Liver (tissue), 9 donors: ENCODE measurements around the gene TGM6. TPM values are rescaled to one million over a fixed set of nuclear protein-coding genes. Genes with fewer than 3 reads are reported as not detected.

Experiments used
- DNase-seq: peaks from one replicate; pipeline ENCODE4 v3.0.0-alpha.2; 2017; ENCODE audit warnings: low spot score
- H3K27ac ChIP-seq, 2 donors: one replicate each; pipeline ENCODE4 v1.7.0; 2013; ENCODE audit warnings: inconsistent platforms in 2 of 2, low read length in 2 of 2, control low read depth in 1 of 2, low read depth in 1 of 2, mild to moderate bottlenecking in 1 of 2
- H3K27me3 ChIP-seq, 4 donors: one replicate each; pipeline versions ENCODE4 v1.6.1 to v1.7.0; 2013; ENCODE audit warnings: low read length in 3 of 4, inconsistent platforms in 1 of 4, mild to moderate bottlenecking in 1 of 4, moderate library complexity in 1 of 4; ENCODE audit not compliant: control insufficient read depth in 4 of 4, insufficient read depth in 4 of 4
- H3K36me3 ChIP-seq, 4 donors: one replicate each; pipeline versions ENCODE4 v1.6.1 to v1.7.0; 2013; ENCODE audit warnings: low read length in 3 of 4, mild to moderate bottlenecking in 3 of 4, low read depth in 1 of 4, moderate library complexity in 1 of 4; ENCODE audit not compliant: control insufficient read depth in 4 of 4, insufficient read depth in 3 of 4
- H3K4me1 ChIP-seq, 4 donors: one replicate each; pipeline versions ENCODE4 v1.6.1 to v1.7.0; 2013; ENCODE audit warnings: low read length in 3 of 4, mild to moderate bottlenecking in 3 of 4, moderate library complexity in 1 of 4; ENCODE audit not compliant: control insufficient read depth in 4 of 4, insufficient read depth in 4 of 4
- H3K4me3 ChIP-seq, 3 donors: one replicate each; pipeline versions ENCODE4 v1.6.1 to v1.7.0; 2013; ENCODE audit warnings: low read length in 3 of 3, control low read depth in 1 of 3, low read depth in 1 of 3, mild to moderate bottlenecking in 1 of 3
- H3K9ac ChIP-seq, 2 donors: one replicate each; pipeline ENCODE4 v1.7.0; 2013; ENCODE audit warnings: low read length in 2 of 2, mild to moderate bottlenecking in 2 of 2, moderate library complexity in 2 of 2, control low read depth in 1 of 2, low read depth in 1 of 2
- H3K9me3 ChIP-seq, 4 donors: one replicate each; pipeline versions ENCODE4 v1.6.1 to v1.7.0; 2013; ENCODE audit warnings: low read length in 3 of 4; ENCODE audit not compliant: control insufficient read depth in 4 of 4
- ATF3 ChIP-seq: IDR thresholded peaks from 2 replicates; pipeline ENCODE4 v1.6.1; 2016; ENCODE audit warnings: antibody characterized with exemption
- CTCF ChIP-seq: fragments of 150-350 bp; IDR thresholded peaks from 2 replicates; pipeline ENCODE4 v1.5.1; 2017; ENCODE audit warnings: improper control_type of control experiment, low read depth, low read length; ENCODE audit not compliant: missing input control
- FOXA1 ChIP-seq: IDR thresholded peaks from 2 replicates; pipeline ENCODE4 v1.6.1; 2016; ENCODE audit warnings: antibody characterized with exemption
- HNF4A ChIP-seq, 2 donors: conservative IDR thresholded peaks; 2 replicates each; pipeline ENCODE4 v1.6.1; 2016; ENCODE audit warnings: antibody characterized with exemption in 2 of 2, mild to moderate bottlenecking in 2 of 2
- HNF4G ChIP-seq: IDR thresholded peaks from 2 replicates; pipeline ENCODE4 v1.6.1; 2016; ENCODE audit warnings: antibody characterized with exemption
- JUND ChIP-seq, 2 donors: IDR thresholded peaks; 2 replicates each; pipeline ENCODE4 v1.6.1; 2016; ENCODE audit warnings: antibody characterized with exemption in 2 of 2
- MAX ChIP-seq: IDR thresholded peaks from 2 replicates; pipeline ENCODE4 v1.6.1; 2016; ENCODE audit warnings: antibody characterized with exemption
- NR2F2 ChIP-seq: IDR thresholded peaks from 2 replicates; pipeline ENCODE4 v1.6.1; 2016; ENCODE audit warnings: antibody characterized with exemption
- REST ChIP-seq: IDR thresholded peaks from 2 replicates; pipeline ENCODE4 v1.6.1; 2016; ENCODE audit warnings: antibody characterized with exemption, mild to moderate bottlenecking
- RXRA ChIP-seq, 2 donors: IDR thresholded peaks; 2 replicates each; pipeline ENCODE4 v1.6.1; 2017 to 2018; ENCODE audit warnings: antibody characterized with exemption in 2 of 2, mild to moderate bottlenecking in 1 of 2
- SP1 ChIP-seq: IDR thresholded peaks from 2 replicates; pipeline ENCODE4 v1.6.1; 2018; ENCODE audit warnings: antibody characterized with exemption, mild to moderate bottlenecking
- TAF1 ChIP-seq: conservative IDR thresholded peaks from 2 replicates; pipeline ENCODE4 v1.6.1; 2016; ENCODE audit warnings: antibody characterized with exemption, mild to moderate bottlenecking
- WGBS: extraction: QIAGEN DNeasy Blood & Tissue Kit; methylation state at CpG from one replicate; pipeline ENCODE4 v1.1.7; 2013; 5-methylcytosine and 5-hydroxymethylcytosine counted together
- polyA plus RNA-seq, 2 donors: library from polyadenylated mRNA; stranded (reverse) in 1 of 2; unstranded in 1 of 2; fragments of 200-250 nt in 1 of 2; fragments of >200 nt in 1 of 2; fragmentation: Nextera tagmentation in 1 of 2; extraction: Ambion mirVana in 1 of 2; gene quantifications; one replicate each; pipeline versions ENCODE4 v1.2.1 to v1.2.3, GENCODE V29; 2013 to 2015
- total RNA-seq, 2 donors: library from RNA; depleted of rRNA; stranded (reverse); fragments of >200 nt; gene quantifications; one replicate each; pipeline ENCODE4 v1.2.3, GENCODE V29; 2014
- donor health status: healthy.
- donor health status: healthy.
- donor health status: healthy.
- donor health status: healthy.
- donor health status: healthy.

The TGM6 gene
- total and polyA plus RNA-seq, 4 donors: not detected

GRCh38 chr20:2416541-2417212 is 36.0 kb downstream of the TGM6 start (continued):
- TF ChIP-seq REST (no peak), NR2F2 (no peak), HNF4G (no peak), TAF1 (no peak)

GRCh38 chr20:2417213-2417541 is 36.5 kb downstream of the TGM6 start:
- Histone ChIP-seq H3K4me1 (no peaks in the 10 kb centered on the region), H3K9ac (no peak overlapping the region), H3K27me3 (no peaks in the 10 kb centered on the region), H3K27ac (no peak overlapping the region), H3K9me3 (no peaks in the 10 kb centered on the region), H3K4me3 (no peak overlapping the region), H3K36me3 (no peaks in the 10 kb centered on the region)
- TF ChIP-seq JUND (IDR thresholded peaks at IDR 0.05) (no peak), ATF3 (no peak), SP1 (no peak), CTCF (no peak)
- 91% methylated on average over 14 of the region's 14 CpGs for WGBS
- no peak for DNase-seq

- Histone ChIP-seq H3K4me3 (no peak overlapping the region), H3K27ac (no peak overlapping the region), H3K9ac (no peak overlapping the region), H3K36me3 (no peaks in the 10 kb centered on the region), H3K27me3 (no peaks in the 10 kb centered on the region), H3K9me3 (no peaks in the 10 kb centered on the region), H3K4me1 (no peaks in the 10 kb centered on the region)
- no peak for TF ChIP-seq FOXA1
- peak; percentile 5 to 12 for TF ChIP-seq RXRA (IDR thresholded peaks at IDR 0.05)
- TF ChIP-seq MAX: no peak
- peak; percentile 26 for TF ChIP-seq SP1
- TF ChIP-seq HNF4G: no peak
- TF ChIP-seq HNF4A (conservative IDR thresholded peaks at IDR 0.05): peak in 1 of 2 donors; percentile 37
- WGBS: 31% methylated on average over 2 of the region's 2 CpGs
- DNase-seq: no peak
These were observed 37.7 kb downstream of the TGM6 start for GRCh38 chr20:2418388-2418787.
